Ectodermal cell (in vitro differentiated cells): ENCODE data around the gene UPK1B.

Source experiments
- H3K27ac ChIP-seq: 2 replicates; pipeline ENCODE4 v1.7.0; 2013; ENCODE audit warnings: mild to moderate bottlenecking, low read depth, low read length; ENCODE audit not compliant: insufficient read depth, poor library complexity, severe bottlenecking
- H3K27me3 ChIP-seq: 2 replicates; pipeline ENCODE4 v1.7.0; 2013; ENCODE audit warnings: mild to moderate bottlenecking, low read length; ENCODE audit not compliant: insufficient read depth, control insufficient read depth, poor library complexity, severe bottlenecking
- H3K36me3 ChIP-seq: one replicate; pipeline ENCODE4 v1.7.0; 2013; ENCODE audit warnings: low read length; ENCODE audit not compliant: control insufficient read depth, insufficient read depth
- H3K4me1 ChIP-seq: one replicate; pipeline ENCODE4 v1.7.0; 2013; ENCODE audit warnings: low read length; ENCODE audit not compliant: control insufficient read depth, insufficient read depth
- H3K4me3 ChIP-seq: 2 replicates; pipeline ENCODE4 v1.7.0; 2013; ENCODE audit warnings: low read depth, low read length, control low read depth; ENCODE audit not compliant: insufficient read depth
- H3K9me3 ChIP-seq: 2 replicates; pipeline ENCODE4 v1.7.0; 2013; ENCODE audit warnings: mild to moderate bottlenecking, low read length, moderate library complexity; ENCODE audit not compliant: control insufficient read depth
- WGBS, 2 experiments: methylation state at CpG; one replicate each; pipeline ENCODE4 v1.1.7; 2013; ENCODE audit warnings: missing lambda C conversion rate in 2 of 2; 5-methylcytosine and 5-hydroxymethylcytosine counted together

Gene UPK1B

DNA sequence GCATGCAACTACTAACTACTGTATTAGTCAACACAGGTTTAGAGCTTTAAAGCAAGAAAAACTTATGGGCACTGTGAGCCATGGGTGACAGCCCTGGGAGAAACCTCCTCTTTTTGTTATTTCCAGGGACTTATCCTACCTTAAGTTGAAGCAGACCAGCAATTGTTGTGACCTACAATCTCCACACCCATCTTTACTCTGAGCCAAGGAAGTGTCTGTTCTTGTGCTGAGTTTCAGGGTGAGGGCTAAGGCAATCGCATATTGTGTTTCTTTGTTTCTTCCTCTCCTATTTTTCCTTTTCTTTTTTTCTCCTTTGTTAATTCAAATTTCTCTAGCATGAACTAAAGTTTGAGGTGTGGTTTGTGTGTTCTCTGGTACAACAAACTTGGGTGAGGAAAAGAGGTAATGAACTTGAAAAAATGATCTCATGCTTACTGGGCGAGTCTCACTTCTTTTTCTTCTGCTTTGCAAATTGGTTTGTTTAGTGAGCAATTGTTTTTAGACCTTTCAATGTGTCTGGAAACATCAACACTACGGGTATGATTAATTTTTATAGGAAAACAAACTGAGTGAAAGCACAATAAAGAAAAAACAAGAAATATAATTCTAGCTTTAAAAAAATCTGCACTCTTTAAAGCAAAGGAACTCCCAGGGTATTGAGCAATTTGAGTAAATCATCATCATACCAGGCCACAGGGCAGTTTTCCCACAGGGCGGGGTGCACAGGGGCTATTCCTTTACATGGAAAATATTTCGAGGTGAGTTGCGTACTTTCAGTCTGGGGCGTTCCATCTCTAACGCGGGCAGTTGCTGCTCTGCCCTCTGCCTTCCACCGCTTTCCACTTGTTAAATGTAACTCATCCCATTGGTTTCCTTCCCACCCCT is 2.7 kb downstream of the UPK1B start:
- Histone ChIP-seq H3K9me3 (no peaks in the 10 kb centered on the region), H3K4me1 (no peaks in the 10 kb centered on the region), H3K27ac (no peak overlapping the region), H3K27me3 (no peaks in the 10 kb centered on the region), H3K36me3 (no peaks in the 10 kb centered on the region), H3K4me3 (no peak overlapping the region)
- WGBS, 2 experiments = 95 to 97% methylated on average over 9 of the region's 10 CpGs

DNA sequence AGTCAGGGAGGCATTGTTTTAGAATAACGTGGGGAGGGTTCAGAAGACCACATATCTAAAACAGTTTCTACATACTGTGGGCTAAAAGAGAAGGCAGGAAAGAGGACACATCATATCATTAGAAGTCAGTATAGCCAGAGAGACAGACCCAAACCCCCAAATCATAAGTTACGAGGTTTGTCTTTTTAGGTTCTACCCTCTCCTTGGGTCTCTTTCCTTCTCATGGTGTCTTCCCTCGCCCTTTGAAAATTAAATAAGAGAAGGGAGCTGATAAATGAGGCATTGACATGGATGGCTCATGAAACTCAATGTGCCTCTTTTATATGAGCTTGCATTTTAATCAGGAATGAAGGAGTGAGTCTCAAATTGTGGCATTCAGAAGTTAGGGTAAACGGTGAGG is 3.4 kb downstream of the UPK1B start:
- WGBS, 2 experiments = 83 to 94% methylated on average over 3 to 4 of the region's 4 CpGs
- Histone ChIP-seq H3K27me3 (no peaks in the 10 kb centered on the region), H3K36me3 (no peaks in the 10 kb centered on the region), H3K4me1 (no peaks in the 10 kb centered on the region), H3K9me3 (no peaks in the 10 kb centered on the region), H3K4me3 (no peak overlapping the region), H3K27ac (no peak overlapping the region)

DNA sequence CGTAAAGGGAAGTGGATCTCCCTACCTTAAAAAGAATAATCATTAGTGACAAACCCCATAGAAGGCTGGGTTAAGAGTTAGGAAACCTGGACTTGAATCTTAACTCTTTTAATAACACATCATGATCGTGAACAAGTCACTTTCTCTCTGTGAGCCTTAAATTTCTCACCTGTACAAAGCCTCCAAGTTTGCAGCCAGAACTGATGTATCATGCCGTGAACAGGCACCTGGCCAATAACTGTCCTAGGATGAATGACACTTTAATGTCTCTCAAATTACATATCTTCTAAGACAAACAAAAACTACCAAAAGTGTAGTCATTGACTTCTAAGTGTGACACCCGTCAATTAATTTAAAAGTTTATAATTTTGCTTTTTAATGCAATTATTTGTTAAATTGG is 3.9 kb downstream of the UPK1B start:
- H3K27me3 ChIP-seq = no peaks in the 10 kb centered on the region
- no peaks in the 10 kb centered on the region for H3K9me3 ChIP-seq
- H3K36me3 ChIP-seq = no peaks in the 10 kb centered on the region
- H3K27ac ChIP-seq = no peak overlapping the region
- H3K4me1 ChIP-seq = no peaks in the 10 kb centered on the region
- 84 to 87% methylated on average over 3 to 4 of the region's 4 CpGs for WGBS, 2 experiments
- H3K4me3 ChIP-seq = no peak overlapping the region

GRCh38 chr3:119181765-119182164 is 8.4 kb downstream of the UPK1B start:
- no peaks in the 10 kb centered on the region for H3K9me3 ChIP-seq
- no peaks in the 10 kb centered on the region for H3K27me3 ChIP-seq
- WGBS, 2 experiments = 80 to 92% methylated on average over 3 of the region's 3 CpGs
- no peak overlapping the region for H3K27ac ChIP-seq
- no peaks in the 10 kb centered on the region for H3K36me3 ChIP-seq
- no peak overlapping the region for H3K4me3 ChIP-seq
- H3K4me1 ChIP-seq = no peaks in the 10 kb centered on the region

DNA sequence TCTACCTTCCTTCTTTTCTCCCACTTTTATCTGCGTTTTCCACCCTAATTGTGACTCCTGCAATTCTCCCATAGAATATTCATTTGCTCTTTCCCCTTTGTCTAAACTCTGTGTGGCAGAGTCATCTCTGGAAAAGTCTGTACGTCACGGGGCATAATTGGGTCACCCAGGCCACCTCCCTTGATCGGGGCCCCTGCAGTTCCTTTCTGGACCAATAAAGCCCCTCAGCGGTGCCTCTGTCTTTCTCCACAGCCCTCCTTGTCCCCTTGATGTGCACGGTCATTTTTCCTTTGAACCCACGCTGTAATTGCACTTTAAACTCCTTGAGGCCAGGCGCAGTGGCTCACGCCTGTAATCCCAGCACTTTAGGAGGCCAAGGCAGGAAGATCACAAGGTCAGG is 10.7 kb downstream of the UPK1B start:
- Histone ChIP-seq H3K27ac (no peak overlapping the region), H3K9me3 (no peaks in the 10 kb centered on the region), H3K27me3 (no peaks in the 10 kb centered on the region), H3K4me3 (no peak overlapping the region), H3K36me3 (no peaks in the 10 kb centered on the region), H3K4me1 (no peaks in the 10 kb centered on the region)
- 80 to 86% methylated on average over 9 of the region's 9 CpGs for WGBS, 2 experiments

GRCh38 chr3:119184796-119185570 is 11.6 kb downstream of the UPK1B start:
- no peaks in the 10 kb centered on the region for H3K9me3 ChIP-seq
- 92 to 96% methylated on average over 5 to 6 of the region's 7 CpGs for WGBS, 2 experiments
- no peaks in the 10 kb centered on the region for H3K27me3 ChIP-seq
- no peaks in the 10 kb centered on the region for H3K36me3 ChIP-seq
- no peak overlapping the region for H3K27ac ChIP-seq
- no peaks in the 10 kb centered on the region for H3K4me1 ChIP-seq
- no peak overlapping the region for H3K4me3 ChIP-seq

DNA sequence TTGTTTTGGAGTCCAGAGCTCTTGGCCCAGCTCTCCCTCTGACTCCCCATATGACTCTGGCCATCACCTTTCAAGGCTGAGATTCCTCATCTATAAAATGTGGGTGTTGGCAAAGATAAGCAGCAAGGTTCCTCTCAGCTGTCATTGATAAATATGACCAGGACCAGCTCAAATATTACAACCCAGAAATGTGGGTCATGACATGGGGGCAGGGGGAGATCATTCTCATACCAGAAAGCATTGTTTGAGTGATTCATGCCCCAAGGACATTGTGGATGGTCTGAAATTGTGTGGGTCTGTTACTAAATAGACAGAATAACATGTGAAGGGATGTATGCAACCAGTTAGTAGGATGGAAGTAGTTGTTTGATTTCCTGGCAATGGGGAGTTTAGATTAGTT is 13.9 kb downstream of the UPK1B start:
- no peaks in the 10 kb centered on the region for H3K36me3 ChIP-seq
- H3K27me3 ChIP-seq = no peaks in the 10 kb centered on the region
- no peak overlapping the region for H3K27ac ChIP-seq
- H3K9me3 ChIP-seq = no peaks in the 10 kb centered on the region
- no peaks in the 10 kb centered on the region for H3K4me1 ChIP-seq
- no peak overlapping the region for H3K4me3 ChIP-seq

- WGBS, 2 experiments = 86% methylated on average over 1 of the region's 1 CpG
- Histone ChIP-seq H3K4me3 (no peak overlapping the region), H3K36me3 (no peaks in the 10 kb centered on the region), H3K9me3 (no peaks in the 10 kb centered on the region), H3K4me1 (no peaks in the 10 kb centered on the region), H3K27ac (no peak overlapping the region), H3K27me3 (no peaks in the 10 kb centered on the region)
These were observed 18.4 kb downstream of the UPK1B start for GRCh38 chr3:119191800-119192199.

DNA sequence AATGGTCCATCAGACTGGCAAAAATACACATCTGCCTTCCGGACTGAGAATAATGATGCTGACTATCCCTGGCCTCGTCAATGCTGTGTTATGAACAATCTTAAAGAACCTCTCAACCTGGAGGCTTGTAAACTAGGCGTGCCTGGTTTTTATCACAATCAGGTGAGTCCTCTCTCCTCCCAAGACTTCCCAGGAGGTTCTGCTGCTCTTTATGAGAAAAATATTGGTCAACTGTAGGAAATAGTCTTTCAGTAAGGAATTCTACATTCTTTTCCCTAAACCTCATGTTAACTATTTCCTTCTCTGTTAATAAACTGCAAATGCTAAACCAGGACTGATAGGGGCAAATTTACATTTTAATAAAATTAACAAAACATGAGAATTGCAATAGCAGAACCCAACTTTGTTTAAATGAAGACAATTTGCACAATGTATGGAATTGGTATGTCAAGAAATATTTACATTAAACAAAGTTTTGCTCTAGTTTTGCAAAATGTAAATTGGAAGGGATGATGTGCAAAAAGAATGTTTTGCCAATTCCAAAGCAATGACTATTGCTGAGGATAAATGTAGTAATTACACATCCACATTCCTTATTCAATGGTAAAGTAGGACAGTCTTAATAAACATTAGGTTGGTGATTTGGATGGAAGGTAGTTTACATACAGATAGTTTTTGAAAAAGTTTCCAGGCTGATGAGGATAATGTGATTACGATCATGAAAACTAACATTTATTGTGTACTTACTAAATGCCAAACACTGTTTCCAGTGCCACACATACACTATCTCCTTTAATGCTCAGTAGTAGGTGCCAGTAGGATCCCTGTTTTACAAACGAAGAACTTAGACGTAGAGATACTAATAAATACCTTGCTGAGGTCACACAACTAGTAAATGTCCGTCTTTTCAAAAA is 21.1 kb downstream of the UPK1B start:
- H3K36me3 ChIP-seq = no peaks in the 10 kb centered on the region
- H3K4me1 ChIP-seq = no peaks in the 10 kb centered on the region
- no peaks in the 10 kb centered on the region for H3K27me3 ChIP-seq
- no peak overlapping the region for H3K4me3 ChIP-seq
- no peaks in the 10 kb centered on the region for H3K9me3 ChIP-seq
- 92 to 94% methylated on average over 7 of the region's 7 CpGs for WGBS, 2 experiments
- H3K27ac ChIP-seq = no peak overlapping the region

DNA sequence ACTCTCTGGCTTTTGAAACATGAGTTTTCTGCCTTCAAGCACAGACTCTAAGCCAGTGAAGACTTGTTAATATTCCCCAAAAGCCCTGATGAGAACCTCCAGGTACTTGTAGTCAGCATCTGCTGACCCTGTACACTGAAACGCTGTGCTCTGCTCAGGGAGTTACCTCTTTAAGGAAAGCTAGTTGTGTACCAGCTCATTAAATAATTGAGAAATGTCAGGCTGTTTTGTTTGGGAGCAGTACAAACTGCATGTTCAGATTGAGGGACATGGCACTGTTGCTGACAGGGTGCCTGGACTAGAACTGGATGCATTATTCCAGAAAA is 21.7 kb downstream of the UPK1B start:
- Histone ChIP-seq H3K4me1 (no peaks in the 10 kb centered on the region), H3K27ac (no peak overlapping the region), H3K36me3 (no peaks in the 10 kb centered on the region), H3K4me3 (no peak overlapping the region), H3K27me3 (no peaks in the 10 kb centered on the region), H3K9me3 (no peaks in the 10 kb centered on the region)
- 94 to 100% methylated on average over 1 of the region's 1 CpG for WGBS, 2 experiments
